OCI-LY3 (cell line): ENCODE data around the gene CAMTA1.

Source experiments
- H2AFZ ChIP-seq: fragments of 200-600, 300-600 bp; shearing (Covaris generic); 2 replicates; pipeline ENCODE4 v1.6.0; 2014; ENCODE audit warnings: antibody characterized with exemption, low read depth, low read length
- H3K27ac ChIP-seq: fragments of 200-600, 300-600 bp; sonication (generic); 2 replicates; pipeline ENCODE4 v1.5.1; 2014; ENCODE audit warnings: mild to moderate bottlenecking, low read length, moderate library complexity, mixed read lengths
- H3K27me3 ChIP-seq: fragments of 200-600, 300-600 bp; sonication (generic); 2 replicates; pipeline ENCODE4 v1.6.1; 2014; ENCODE audit warnings: low read depth, low read length, mixed read lengths
- H3K36me3 ChIP-seq: fragments of 200-600, 300-600 bp; sonication (generic); replicated peaks from 2 replicates; pipeline ENCODE3; 2014; ENCODE audit warnings: low read depth, low read length, mixed read lengths
- H3K4me1 ChIP-seq: fragments of 300-600, 200-600 bp; sonication (generic); 2 replicates; pipeline ENCODE4 v1.6.1; 2014; ENCODE audit warnings: low read length, mixed read lengths
- H3K4me2 ChIP-seq: fragments of 200-600, 300-600 bp; sonication (generic); 2 replicates; pipeline ENCODE4 v1.6.1; 2014; ENCODE audit warnings: low read length, mixed read lengths
- H3K4me3 ChIP-seq: fragments of 300-600, 200-600 bp; sonication (generic); 2 replicates; pipeline ENCODE4 v1.5.1; 2014; ENCODE audit warnings: antibody characterized with exemption, mild to moderate bottlenecking, low read length, moderate library complexity
- H3K79me2 ChIP-seq: fragments of 300-600, 200-600 bp; shearing (Covaris generic); 2 replicates; pipeline ENCODE4 v1.6.1; 2014; ENCODE audit warnings: mild to moderate bottlenecking, low read length, mixed read lengths
- H3K9ac ChIP-seq: fragments of 300-600, 200-600 bp; shearing (Covaris generic); 2 replicates; pipeline ENCODE4 v1.6.0; 2014; ENCODE audit warnings: mild to moderate bottlenecking, low read length, moderate library complexity
- H3K9me3 ChIP-seq: fragments of 200-600, 300-600 bp; shearing (Covaris generic); 2 replicates; pipeline ENCODE4 v1.6.1; 2014; ENCODE audit warnings: low read length, mixed read lengths; ENCODE audit not compliant: insufficient read depth
- H4K20me1 ChIP-seq: fragments of 200-600, 300-600 bp; sonication (generic); 2 replicates; pipeline ENCODE4 v1.6.1; 2016; ENCODE audit warnings: low read length, mixed read lengths; ENCODE audit not compliant: insufficient read depth
- CTCF ChIP-seq: fragments of 200-600, 300-600 bp; sonication (generic); IDR thresholded peaks from 2 replicates; pipeline ENCODE4 v1.5.1; 2014; ENCODE audit warnings: antibody characterized with exemption, low read length, low read depth
- EZH2phosphoT487 ChIP-seq: fragments of 200-600 bp; shearing (Covaris generic); IDR thresholded peaks from 2 replicates; pipeline ENCODE4 v1.6.1; 2018; ENCODE audit warnings: antibody characterized with exemption, mixed run types, low read depth

Gene CAMTA1

GRCh38 chr1:7510389-7510931 is 725.2 kb downstream of the CAMTA1 start:
- TF ChIP-seq EZH2phosphoT487: no peak
- no peak for TF ChIP-seq CTCF
- no peaks in the 10 kb centered on the region for H4K20me1 ChIP-seq
- no peak overlapping the region for H3K9ac ChIP-seq
- no peak overlapping the region for H2AFZ ChIP-seq
- H3K36me3 ChIP-seq: no peaks in the 10 kb centered on the region
- H3K9me3 ChIP-seq: no peaks in the 10 kb centered on the region
- H3K79me2 ChIP-seq: no peaks in the 10 kb centered on the region
- H3K4me3 ChIP-seq: no peak overlapping the region
- no peak overlapping the region for H3K27ac ChIP-seq
- no peaks in the 10 kb centered on the region for H3K4me1 ChIP-seq
- H3K27me3 ChIP-seq: no peaks in the 10 kb centered on the region
- H3K4me2 ChIP-seq: no peak overlapping the region

- Histone ChIP-seq H3K4me2 (no peak overlapping the region), H3K27ac (no peak overlapping the region), H3K9me3 (no peaks in the 10 kb centered on the region), H2AFZ (no peak overlapping the region), H3K27me3 (0 out of 2 replicates have a peak, but pooled peaks cover 2% of the 10 kb centered on the region), H4K20me1 (no peaks in the 10 kb centered on the region), H3K4me1 (no peaks in the 10 kb centered on the region), H3K9ac (no peak overlapping the region), H3K36me3 (no peaks in the 10 kb centered on the region), H3K4me3 (no peak overlapping the region), H3K79me2 (no peaks in the 10 kb centered on the region)
- TF ChIP-seq CTCF: no peak
- TF ChIP-seq EZH2phosphoT487: no peak
Observed at GRCh38 chr1:7511381-7511780, 726.1 kb downstream of the CAMTA1 start.

GRCh38 chr1:7513081-7513480 is 727.8 kb downstream of the CAMTA1 start:
- no peak overlapping the region for H3K27ac ChIP-seq
- no peaks in the 10 kb centered on the region for H3K79me2 ChIP-seq
- no peaks in the 10 kb centered on the region for H4K20me1 ChIP-seq
- no peak overlapping the region for H3K9ac ChIP-seq
- no peak overlapping the region for H2AFZ ChIP-seq
- no peak overlapping the region for H3K4me3 ChIP-seq
- H3K36me3 ChIP-seq: no peaks in the 10 kb centered on the region
- H3K27me3 ChIP-seq: peaks cover 16% of the 10 kb centered on the region
- no peak overlapping the region for H3K4me2 ChIP-seq
- H3K9me3 ChIP-seq: no peaks in the 10 kb centered on the region
- H3K4me1 ChIP-seq: no peaks in the 10 kb centered on the region
- TF ChIP-seq EZH2phosphoT487 (no peak), CTCF (no peak)

GRCh38 chr1:7515175-7515574 is 729.9 kb downstream of the CAMTA1 start:
- Histone ChIP-seq H3K9ac (no peak overlapping the region), H3K9me3 (no peaks in the 10 kb centered on the region), H2AFZ (no peak overlapping the region), H3K4me3 (no peak overlapping the region), H3K36me3 (no peaks in the 10 kb centered on the region), H3K79me2 (no peaks in the 10 kb centered on the region), H3K27me3 (peaks cover 16% of the 10 kb centered on the region), H4K20me1 (no peaks in the 10 kb centered on the region), H3K4me1 (no peaks in the 10 kb centered on the region), H3K27ac (no peak overlapping the region), H3K4me2 (no peak overlapping the region)
- TF ChIP-seq CTCF (no peak), EZH2phosphoT487 (no peak)
